DMS53 treated with DMSO at 0.1 percent for 48 hours (cell line): ENCODE measurements around the gene NXPE3.

ENCODE experiments used
- DNase-seq: peaks from one replicate; lab custom pipeline; 2025; ENCODE audit not compliant: unreplicated experiment; lab: John Stamatoyannopoulos, UW

Gene NXPE3

DNA sequence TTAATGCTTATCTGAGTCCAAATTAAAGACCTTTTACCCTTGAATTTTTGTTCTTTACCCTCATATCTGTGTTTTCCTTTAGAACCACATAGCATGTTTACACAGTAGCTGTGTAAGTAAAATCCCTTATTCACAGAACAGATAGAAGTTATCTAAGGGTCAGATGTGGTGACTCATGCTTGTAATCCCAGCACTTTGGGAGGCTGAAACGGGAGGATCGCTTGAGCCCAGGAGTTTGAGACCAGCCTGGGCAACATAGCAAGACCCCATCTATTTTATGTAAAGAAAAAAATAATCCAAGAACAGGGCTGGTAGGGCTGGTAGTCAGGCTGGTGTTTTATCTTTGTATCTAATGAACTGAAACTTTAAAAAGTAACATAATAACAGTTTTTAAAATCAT, 23.2 kb downstream of the NXPE3 start:
- no peak for DNase-seq

DNA sequence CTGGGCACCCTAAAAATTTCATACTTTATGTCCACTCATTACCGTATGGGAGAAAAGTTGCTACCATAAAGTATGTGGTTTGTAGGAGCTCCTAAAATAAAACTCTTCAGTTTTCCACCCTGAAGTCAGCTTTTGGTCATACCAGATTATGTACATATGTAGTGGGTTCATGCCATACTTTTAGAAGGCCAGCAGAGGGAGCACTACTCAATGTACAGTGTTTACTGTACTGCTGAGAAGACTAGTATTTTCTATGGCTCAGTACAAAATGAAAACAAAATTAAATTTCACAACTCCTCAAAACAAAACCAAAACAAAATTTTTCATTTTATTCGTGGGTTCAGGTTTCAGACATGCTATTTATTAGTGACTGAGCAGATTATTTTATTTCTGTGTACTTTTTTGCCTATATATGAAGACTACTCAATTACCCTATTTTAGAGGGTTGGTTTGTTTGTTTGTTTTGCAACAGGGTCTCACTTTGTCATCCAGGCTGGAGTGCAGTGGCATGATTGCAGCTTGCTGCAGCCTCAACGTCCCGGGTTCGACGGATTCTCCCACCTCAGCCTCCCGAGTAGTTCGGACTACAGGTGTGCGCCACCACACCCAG, 24.3 kb downstream of the NXPE3 start:
- DNase-seq: peak; percentile 62

DNA sequence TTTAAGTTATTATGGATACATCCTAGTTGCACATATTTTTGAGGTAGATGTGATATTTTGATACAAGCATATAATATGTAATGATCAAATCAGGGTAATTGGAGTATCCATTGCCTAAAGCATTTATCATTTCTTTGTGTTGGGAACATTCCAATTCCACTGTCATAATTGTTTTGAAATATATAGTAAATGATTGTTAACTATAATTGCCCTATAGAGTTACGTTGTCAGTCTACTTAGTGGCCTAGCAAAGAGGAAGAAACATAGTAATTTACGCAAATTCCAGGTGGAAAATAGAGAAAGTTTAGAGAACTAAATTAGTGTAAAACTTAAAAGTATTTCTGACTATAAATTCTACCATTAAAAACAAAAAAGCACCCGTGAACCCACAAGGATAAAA, 24.9 kb downstream of the NXPE3 start:
- no peak for DNase-seq

DNA sequence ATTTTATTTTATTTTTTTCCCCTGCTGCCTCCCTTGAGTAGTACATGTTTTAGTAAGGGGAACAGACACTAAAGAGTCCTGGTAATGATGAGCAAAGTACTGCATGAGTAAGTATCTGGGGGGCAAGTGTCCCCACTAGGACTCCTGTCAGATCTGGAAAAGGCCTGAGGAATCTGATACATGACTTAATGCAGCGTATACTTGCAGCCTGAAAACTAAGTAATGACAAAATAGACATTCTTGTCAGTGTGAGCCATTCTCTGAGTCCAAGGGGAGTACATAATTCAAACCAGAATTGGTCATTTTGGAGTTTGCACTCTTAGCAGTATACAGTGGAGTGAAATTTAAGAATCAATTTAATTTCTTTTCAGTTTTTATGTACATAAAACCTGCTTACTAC, 27.5 kb downstream of the NXPE3 start:
- DNase-seq: no peak

DNA sequence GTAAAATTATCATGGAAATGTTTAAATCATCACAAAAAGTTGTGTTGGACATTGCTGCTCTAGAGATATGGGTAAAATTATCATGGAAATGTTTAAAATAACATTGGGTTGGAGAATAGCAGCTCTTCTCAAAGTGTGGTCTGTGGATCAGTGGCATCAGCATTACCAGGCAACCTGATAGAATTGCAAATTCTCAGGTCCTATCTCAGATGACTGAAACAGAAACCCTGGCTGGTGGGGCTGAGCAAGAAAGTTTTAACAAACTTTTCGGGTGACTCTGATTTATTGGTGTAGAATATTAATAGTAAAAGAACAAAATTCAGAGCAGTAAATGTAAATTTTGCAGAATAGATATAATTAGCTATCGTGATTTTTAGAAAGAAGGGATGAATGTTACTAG, 28.9 kb downstream of the NXPE3 start:
- DNase-seq: no peak

DNA sequence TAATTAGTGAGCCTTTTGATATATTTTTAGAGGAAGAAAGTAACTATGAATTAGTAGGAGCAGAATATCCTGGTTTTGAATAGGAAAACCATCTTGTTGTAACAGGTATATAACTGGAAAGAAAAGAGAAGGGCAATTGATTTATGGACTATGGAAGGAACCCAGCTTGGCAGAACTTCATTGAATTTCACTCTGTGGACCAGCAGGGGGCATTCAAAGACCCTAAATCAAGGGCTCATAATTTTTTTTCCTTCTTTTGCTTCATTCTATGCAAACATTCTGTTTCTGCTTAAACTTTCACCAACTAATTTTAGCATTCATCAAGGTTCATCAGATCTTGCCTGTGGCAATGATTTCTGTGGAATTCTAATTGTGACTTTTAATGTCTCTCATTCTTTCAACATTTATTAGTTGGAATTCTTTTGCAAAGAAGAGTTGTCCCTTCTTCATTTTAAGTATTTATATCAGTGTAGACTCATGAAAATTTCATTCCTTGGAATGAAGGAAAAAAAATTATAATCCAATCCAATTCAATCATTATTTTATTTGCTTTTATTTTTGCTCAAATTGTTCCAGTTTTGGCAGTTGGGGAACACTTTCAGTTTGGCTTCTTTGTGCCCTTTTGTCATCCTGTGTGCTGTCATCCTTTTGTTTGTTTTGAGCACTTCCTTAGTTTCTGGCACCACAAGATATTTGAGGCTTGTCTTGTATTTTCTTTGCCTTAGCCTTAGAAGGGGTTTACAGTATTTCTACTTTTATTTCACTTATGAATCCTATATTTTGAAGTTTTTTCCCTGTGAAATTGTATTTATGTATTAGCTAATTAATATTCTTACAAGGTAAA, 30.4 kb downstream of the NXPE3 start:
- DNase-seq: peak; percentile 12

DNA sequence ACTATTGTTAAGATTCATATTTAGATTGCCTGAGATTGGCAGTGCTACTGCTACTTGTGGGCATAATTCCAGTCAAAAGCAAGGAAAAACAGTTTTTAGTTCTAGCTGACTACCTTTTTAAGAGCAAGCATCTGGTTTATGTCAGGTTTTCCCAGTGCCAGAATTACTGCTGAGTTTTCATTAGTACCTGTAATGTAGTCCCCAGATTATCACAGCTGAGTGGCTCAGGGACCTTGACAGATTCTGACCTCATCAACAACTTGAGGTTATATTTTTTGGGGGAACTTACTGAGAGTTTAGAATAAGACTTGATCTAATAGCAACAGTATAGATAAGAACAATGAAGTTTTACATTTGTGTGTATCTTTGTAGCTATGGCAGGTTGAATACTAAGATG, 31.0 kb downstream of the NXPE3 start:
- DNase-seq: no peak

DNA sequence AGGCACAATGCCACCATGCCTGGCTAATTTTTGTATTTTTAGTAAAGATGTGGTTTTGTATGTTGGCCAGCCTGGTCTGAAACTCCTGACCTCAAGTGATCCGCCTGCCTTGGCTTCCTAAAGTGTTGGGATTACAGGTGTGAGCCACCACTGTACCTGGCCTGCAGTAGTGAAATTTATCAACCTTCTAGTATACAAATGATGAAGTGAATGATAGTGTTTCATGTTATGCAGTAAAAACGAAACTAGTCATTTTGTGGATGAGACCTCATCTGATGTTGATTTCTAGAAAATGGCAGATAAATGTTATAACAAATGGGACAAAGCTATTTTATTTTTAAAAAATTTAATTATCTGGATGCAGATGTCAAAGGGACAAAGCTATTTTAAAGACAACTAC, 32.9 kb downstream of the NXPE3 start:
- no peak for DNase-seq

DNA sequence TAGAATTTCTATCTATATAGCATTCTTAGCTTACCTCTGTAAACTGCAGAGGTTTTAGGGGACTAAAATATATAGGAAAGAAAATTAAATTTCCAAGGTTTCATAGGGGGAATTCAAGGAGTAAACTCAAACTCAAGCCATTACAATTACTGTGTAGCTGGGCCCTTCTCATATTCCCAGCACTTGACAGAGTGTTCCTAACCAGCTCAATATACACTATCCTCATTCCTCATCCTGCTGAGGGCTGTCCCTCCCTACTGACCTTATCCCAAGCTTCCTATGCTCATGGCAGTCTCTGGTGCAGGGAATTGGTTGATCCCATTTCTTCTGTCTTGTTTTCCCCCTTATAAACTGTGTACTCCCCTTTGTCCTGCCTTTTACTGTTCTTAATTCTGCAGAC, 33.9 kb downstream of the NXPE3 start:
- no peak for DNase-seq

DNA sequence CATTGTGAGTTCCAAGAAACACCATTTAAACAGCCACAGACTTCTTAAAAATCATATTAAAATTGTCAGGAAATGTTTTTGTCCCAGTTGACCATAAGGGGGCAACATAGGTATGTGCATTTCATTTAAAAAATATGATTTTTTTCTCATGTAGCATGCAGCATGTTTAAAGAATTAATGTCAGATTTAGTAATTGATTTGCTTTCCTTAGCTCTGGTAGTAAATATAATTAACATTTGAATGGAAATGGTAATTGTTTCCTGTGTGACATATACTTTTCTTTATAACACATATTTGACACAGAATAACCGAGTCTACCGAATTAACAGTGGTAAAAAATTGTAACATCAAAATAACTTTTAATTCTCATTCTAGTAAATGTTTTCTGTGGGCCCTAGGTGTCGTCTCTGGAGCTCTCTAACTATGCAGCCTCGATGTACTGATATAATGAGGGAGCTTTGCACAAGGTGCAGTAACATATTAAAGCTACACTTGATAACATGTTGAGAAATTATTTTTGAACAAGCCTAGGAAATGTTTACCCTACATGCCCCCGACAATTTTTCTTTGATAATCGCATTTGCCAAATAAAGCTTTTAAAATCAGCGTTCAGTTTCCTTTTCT, 34.9 kb downstream of the NXPE3 start:
- DNase-seq: peak; percentile 1

DNA sequence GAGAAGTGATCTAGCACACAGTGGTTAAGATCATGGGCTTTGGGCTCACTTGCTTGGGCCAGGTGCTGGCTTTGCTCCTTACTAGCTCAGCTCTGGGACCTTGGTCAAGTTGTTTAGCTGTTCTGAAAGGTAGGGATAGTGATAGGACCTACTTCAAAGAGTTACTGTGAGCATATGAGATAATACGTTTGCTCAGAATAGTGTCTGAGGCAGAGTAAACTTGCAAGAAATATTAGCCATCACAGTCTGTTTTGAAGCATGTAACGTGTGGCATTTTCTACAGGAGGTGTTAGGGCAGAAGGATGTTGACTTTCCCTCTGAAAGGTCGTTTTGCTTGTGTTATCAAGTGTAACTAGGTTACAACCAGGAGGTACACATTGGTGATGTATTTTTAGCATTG, 35.8 kb downstream of the NXPE3 start:
- DNase-seq: no peak

DNA sequence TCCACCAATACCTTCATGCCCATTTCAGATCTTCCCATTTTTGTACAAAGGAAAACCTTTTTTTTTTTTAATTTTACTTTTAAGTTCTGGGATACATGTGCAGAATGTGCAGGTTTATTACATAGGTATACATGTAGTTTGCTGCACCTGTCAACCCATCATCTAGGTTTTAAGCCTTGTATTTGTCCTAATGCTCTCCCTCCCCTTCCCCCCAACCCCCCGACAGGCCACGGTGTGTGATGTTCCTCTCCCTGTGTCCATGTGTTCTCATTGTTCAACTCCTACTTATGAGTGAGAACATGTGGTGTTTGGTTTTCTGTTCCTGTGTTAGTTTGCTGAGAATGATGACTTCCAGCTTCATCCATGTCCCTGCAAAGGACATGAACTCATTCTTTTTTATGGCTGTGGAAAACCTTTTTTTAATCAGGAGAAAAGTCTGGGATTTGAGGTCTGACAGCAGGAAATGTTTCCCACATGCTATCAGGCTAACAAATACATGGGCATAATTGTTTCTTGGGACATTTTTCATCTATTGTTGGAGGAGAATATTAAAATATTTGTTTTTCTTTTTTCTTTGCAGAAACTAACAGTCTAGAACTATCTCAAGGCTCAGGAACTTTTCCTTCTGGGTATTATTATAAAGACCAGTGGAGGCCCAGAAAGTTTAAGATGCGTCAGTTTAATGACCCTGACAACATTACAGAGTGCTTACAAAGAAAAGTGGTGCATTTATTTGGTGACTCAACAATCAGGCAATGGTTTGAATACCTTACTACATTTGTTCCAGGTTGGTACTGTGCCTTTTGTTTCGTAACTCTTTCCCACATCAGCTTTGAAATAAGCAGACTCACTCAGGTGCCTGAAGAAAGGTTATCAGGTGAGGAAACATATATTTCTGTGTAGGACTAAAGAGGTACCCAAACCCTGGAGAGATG, 37.5 kb downstream of the NXPE3 start:
- no peak for DNase-seq

DNA sequence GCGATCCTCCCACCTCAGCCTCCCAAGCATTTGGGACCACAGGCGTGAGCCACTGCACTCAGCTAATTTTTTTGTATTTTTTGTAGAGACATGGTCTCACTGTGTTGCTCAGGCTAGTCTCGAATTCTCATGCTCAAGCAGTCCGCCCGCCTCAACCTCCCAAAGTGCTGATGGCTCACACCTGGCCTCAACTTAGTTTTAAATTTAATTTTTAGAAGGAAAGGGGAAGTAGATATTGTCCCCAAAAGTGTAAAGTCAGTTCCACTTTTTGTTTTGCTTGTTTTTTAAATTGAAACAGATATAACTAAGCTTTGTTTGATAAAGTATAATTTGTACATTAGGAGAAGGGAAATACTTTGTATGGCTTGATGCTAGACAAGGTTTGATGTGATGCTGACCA, 39.0 kb downstream of the NXPE3 start:
- no peak for DNase-seq

DNA sequence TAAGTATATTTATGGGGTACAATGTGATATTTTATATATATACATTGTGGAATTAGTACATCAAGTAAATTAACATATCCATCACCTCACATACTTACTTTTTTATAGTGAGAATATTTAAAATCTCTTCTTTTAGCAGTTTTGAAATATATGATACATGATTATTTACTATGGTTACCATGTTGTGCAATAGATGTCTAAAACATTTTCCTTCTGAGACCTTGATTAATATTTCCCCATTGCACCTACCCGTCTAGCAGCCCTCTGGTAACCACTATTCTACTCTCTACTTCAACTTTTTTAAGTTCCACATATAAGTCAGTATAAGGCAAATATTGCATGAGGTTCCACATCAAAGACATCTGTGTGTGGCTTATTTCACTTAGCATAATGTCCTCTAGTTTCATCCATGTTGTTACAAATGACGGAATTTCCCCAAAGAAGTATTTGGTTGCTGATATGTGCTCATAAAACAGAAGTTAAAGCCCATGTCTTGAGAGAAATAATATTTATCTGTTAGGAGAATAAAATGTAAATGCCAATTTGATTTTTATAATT, 40.7 kb downstream of the NXPE3 start:
- DNase-seq: no peak

DNA sequence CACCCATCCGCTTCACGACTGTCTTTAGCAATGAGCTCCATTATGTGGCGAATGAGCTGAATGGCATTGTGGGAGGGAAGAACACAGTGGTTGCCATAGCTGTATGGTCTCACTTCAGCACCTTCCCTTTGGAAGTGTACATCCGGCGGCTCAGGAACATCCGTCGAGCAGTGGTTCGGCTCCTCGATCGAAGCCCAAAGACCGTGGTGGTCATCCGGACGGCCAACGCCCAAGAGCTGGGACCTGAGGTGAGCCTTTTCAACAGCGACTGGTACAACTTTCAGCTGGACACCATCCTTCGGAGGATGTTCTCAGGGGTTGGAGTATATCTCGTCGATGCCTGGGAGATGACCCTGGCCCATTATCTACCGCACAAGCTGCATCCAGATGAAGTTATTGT, 42.5 kb downstream of the NXPE3 start:
- DNase-seq: no peak

DNA sequence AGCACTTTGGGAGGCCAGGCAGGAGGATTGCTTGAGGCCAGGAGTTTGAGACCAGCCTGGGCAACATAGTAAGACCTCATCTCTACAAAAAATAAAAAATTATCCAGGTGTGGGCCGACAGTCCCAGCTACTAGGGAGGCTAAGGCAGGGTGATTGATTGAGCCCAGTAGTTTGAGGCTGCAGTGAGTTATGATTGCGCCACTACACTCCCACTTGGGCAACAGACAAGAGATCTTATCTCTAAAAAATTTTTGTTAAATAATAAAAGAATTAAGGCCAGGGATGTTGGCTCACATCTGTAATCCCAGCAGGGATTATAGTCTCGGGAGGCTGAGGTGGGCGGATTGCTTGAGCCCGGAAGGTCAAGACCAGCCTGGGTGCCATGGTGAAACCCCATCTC, 44.5 kb downstream of the NXPE3 start:
- DNase-seq: no peak

DNA sequence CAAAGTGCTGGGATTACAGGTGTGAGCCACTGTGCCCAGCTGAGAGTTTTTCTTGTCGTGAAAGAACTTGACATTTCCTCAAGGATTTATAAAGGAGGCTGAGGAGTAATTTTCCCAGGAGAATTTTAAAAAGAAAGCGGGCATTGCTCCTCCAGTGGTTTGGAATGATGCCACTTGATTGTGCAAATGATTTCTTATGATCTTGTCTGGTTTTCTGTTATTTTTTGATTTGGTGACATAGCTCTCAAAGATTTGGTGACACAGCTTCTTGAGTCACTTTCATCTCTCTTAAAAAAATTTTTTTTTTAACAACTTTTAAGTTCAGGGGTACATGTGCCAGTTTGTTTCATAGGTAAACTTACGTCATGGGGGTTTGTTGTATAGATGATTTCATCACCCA, 45.7 kb downstream of the NXPE3 start:
- DNase-seq: no peak

DNA sequence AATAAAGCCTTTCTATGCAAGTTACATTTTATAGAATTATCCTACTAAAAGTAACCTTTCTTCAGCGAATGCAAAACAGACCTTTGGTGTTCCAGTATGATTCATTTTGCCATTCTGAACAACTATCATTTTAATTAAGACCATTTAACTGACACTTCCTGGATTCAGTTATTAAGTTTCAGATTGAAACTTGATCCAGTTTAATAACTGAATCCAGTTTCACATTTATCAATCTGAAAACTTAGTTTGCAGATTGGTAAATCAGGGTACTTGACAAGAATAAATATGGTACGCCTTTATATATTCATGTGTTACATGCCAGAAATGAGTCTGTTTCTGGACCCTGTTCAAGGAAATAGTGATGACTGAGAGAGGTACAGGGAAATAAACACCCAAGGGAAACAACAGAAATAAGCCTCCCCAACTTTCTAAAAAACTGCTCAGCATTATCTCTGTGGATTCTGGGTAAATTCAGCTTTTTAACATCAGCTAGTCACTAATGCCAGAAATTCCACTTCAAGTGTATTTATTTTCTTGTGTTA, 47.0 kb downstream of the NXPE3 start:
- no peak for DNase-seq

DNA sequence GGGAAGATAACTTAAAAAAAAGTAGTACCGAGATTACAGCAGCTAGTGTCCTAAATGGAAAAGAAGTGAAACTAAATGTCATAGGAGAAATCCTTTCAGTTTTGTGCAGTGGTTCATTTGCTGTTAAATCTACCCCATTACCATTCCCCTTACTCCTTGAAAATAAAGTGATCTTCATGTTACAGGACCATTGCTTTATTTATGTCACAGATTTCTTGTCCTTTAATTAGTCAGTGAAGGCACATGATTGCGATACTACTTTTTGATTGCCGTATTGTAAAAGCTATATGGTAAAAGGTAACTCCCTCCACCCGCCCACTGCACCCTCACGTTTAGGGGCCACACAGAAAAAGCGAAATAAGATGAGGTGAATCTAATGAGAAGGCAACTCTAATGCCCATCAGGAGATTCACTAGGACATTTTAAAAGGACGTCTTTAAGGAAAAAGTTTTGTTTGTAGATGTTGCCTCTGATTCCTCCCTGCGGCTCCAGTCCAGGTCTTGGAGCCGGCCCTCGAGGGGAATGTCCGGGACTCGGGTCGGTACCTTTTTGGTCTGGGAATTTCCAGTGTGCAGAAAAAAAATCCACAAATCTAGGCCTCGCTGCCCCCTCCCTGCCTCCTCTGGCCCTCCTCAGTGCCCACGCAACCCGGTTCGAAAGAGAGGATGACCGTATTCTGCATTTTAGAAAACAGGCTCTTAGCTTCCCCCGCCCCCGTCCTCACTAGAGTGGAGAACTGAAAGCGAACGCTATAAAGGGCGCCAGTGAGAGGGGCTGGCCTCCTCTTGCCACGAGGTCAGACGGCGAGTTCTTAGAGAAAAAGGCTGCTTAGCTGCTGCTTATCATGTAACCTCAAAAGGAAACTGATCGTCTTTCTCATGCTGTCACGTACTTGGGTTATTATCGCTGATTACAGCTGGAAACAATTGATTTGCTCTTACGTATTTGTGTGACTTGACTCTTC, 48.5 kb downstream of the NXPE3 start:
- DNase-seq: peak; percentile 19

DNA sequence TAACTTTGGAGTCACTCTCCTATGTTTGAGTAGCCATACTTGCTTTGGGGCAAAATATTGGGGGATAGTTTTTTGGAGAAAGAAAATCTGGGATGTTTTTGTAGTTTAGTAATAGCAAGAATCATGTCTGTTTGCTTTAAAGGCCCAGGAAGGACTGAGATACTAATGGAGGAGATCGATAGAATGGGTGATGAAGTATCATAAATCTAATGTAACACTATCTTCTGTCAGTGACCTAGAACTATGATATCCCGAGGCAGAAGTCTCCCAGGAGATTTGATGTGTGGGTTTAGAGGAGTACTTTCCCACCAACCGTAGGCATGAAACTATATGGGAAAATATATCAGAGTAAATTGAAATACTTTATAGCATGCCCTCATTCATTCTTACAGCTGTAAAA, 49.3 kb downstream of the NXPE3 start:
- DNase-seq: no peak
